HepG2 (cell line): Measurements from ENCODE around the gene ABI3. TPM values are rescaled to one million over a fixed set of nuclear protein-coding genes. Genes with fewer than 3 reads are reported as not detected.

Experiments used
- ATAC-seq: fragments of 200-7000 bp; cut with Tn5 transposase; 3 replicates; pipeline ENCODE4 v1.9.1; 2020; ENCODE audit warnings: mild to moderate bottlenecking, moderate library complexity
- BruUV-seq: library from RNA; stranded (reverse); fragments of 400-500 nt; replicated peaks from 2 replicates; lab custom pipeline; 2021; lab: Mats Ljungman, UMichigan
- CTCF ChIA-PET: fragments of 300-600 bp; formaldehyde crosslinking; extraction: SDS; loops from one replicate; lab custom pipeline; 2021; ENCODE audit warnings: low total read pairs, inconsistent platforms, low intra/inter-chr PET ratio; lab: Yijun Ruan, JAX
- POLR2A ChIA-PET: fragments of 350-600 bp; sonication (Branson Sonifier 250); formaldehyde crosslinking; loops from one replicate; lab custom pipeline; 2020; ENCODE audit warnings: antibody characterized with exemption, inconsistent platforms; lab: Yijun Ruan, JAX
- DNase-seq: peaks from one replicate; pipeline ENCODE4 v3.0.0-alpha.2; 2015; ENCODE audit warnings: low spot score
- FAIRE-seq: peaks from 3 replicates; lab custom pipeline; 2011; peaks lifted over from hg19 to GRCh38; lab: Jason Lieb, UNC
- H2AFZ ChIP-seq: one replicate; pipeline ENCODE4 v1.6.1; 2011; ENCODE audit warnings: low read length, inconsistent platforms
- H3K27ac ChIP-seq: fragments of 300-600 bp; 3 replicates; pipeline ENCODE4 v1.8.0; 2011; ENCODE audit warnings: mixed run types, mild to moderate bottlenecking, mixed read lengths, low read length, inconsistent platforms; ENCODE audit not compliant: insufficient read depth; ENCODE audit errors: extremely low read length
- H3K27me3 ChIP-seq, 2 experiments: fragments of 200-600 bp in 1 of 2; 2 replicates in 1 of 2; 3 replicates in 1 of 2; pipeline versions ENCODE4 v1.6.0 to v1.8.0; 2011; ENCODE audit warnings: low read length in 2 of 2, mild to moderate bottlenecking in 2 of 2, moderate library complexity in 2 of 2, inconsistent platforms in 1 of 2; ENCODE audit not compliant: insufficient read depth in 2 of 2, control insufficient read depth in 1 of 2
- H3K36me3 ChIP-seq, 2 experiments: fragments of 200-600 bp in 1 of 2; replicated peaks in 1 of 2; 2 replicates in 1 of 2; 3 replicates in 1 of 2; pipeline versions ENCODE4 v1.5.1 to v1.8.0; 2011; ENCODE audit warnings: low read length in 2 of 2, inconsistent platforms in 1 of 2; ENCODE audit not compliant: insufficient read depth in 2 of 2, control insufficient read depth in 1 of 2
- H3K4me1 ChIP-seq: 2 replicates; pipeline ENCODE4 v1.5.1; 2012; ENCODE audit warnings: low read length, inconsistent platforms; ENCODE audit not compliant: insufficient read depth
- H3K4me2 ChIP-seq: 2 replicates; pipeline ENCODE4 v1.6.0; 2011; ENCODE audit warnings: low read depth, low read length, inconsistent platforms
- H3K4me3 ChIP-seq, 3 experiments: fragments of 200-600 bp in 1 of 3; sonication (generic), shearing (Covaris generic) in 1 of 3; replicated peaks in 1 of 3; 2 replicates each; pipeline ENCODE4 v1.5.1; 2011 to 2016; ENCODE audit warnings: low read length in 3 of 3, inconsistent platforms in 2 of 3, low read depth in 2 of 3, mild to moderate bottlenecking in 2 of 3, control low read depth in 1 of 3, mixed read lengths in 1 of 3; ENCODE audit not compliant: insufficient read depth in 1 of 3
- H3K79me2 ChIP-seq: one replicate; pipeline ENCODE4 v1.6.1; 2011; ENCODE audit warnings: low read length, inconsistent platforms; ENCODE audit not compliant: insufficient read depth
- H3K9ac ChIP-seq: 2 replicates; pipeline ENCODE4 v1.6.0; 2011; ENCODE audit warnings: mild to moderate bottlenecking, low read depth, low read length, inconsistent platforms; ENCODE audit not compliant: insufficient read depth
- H3K9me3 ChIP-seq: 2 replicates; pipeline ENCODE4 v1.5.1; 2012; ENCODE audit warnings: mild to moderate bottlenecking, low read length
- H4K20me1 ChIP-seq: 2 replicates; pipeline ENCODE4 v1.6.0; 2011; ENCODE audit warnings: inconsistent platforms, mild to moderate bottlenecking, low read length, moderate library complexity; ENCODE audit not compliant: insufficient read depth
- CBX1 ChIP-seq: IDR thresholded peaks from one replicate; pipeline ENCODE4 v1.6.1; 2016; ENCODE audit warnings: antibody characterized with exemption, low read depth
- CREB1 ChIP-seq, 2 experiments: fragments of 450-650 bp in 1 of 2; IDR thresholded peaks; 2 replicates each; pipeline ENCODE4 v1.6.1; 2016 to 2017; ENCODE audit warnings: control low read depth in 1 of 2, mild to moderate bottlenecking in 1 of 2, missing compliant biosample characterization in 1 of 2, missing genetic modification characterization in 1 of 2
- ZBTB38 ChIP-seq: sonication (generic); formaldehyde crosslinking; IDR thresholded peaks from 2 replicates; pipeline ENCODE4 v1.5.1; 2020; ENCODE audit warnings: mild to moderate bottlenecking, missing genetic modification reagents
- WGBS: methylation state at CpG from one replicate; pipeline ENCODE4 v1.1.6; 2017; ENCODE audit warnings: low lambda C conversion rate; 5-methylcytosine and 5-hydroxymethylcytosine counted together
- in situ Hi-C: cut with HindIII; loops from 2 replicates; pipeline ENCODE4 v1.10.0; 2017; ENCODE audit warnings: low pct_unique_long_range_greater_than_20kb; ENCODE audit not compliant: extremely low pct_ligation_motif_present
- intact Hi-C: fragments of 100-400 bp; cut with micrococcal nuclease; formaldehyde crosslinking; loops from one replicate; pipeline ENCODE4 v1.10.0; 2022; ENCODE audit not compliant: unreplicated experiment
- polyA plus RNA-seq, 8 experiments: library from polyadenylated mRNA; depleted of rRNA in 3 of 8; stranded (reverse) in 7 of 8; unstranded in 1 of 8; fragments of >200 nt; fragmentation: Illumina TruSeq in 4 of 8; extraction: Trizol in 4 of 8; gene quantifications; 2 replicates each; pipeline versions ENCODE4 v1.2.1 to v1.2.3, GENCODE V29; 2011 to 2016; ENCODE audit warnings: low read depth in 4 of 8, missing spikeins in 1 of 8, mixed read lengths in 1 of 8; ENCODE audit not compliant: insufficient read depth in 1 of 8
- total RNA-seq, 5 experiments: library from RNA; depleted of rRNA; stranded (reverse); fragments of >200 nt; fragmentation: Illumina TruSeq; extraction: Trizol; gene quantifications; 2 replicates each; pipeline ENCODE4 v1.2.3, GENCODE V29; 2016; ENCODE audit warnings: low read depth in 1 of 5

The ABI3 gene
- total and polyA plus RNA-seq, 2 of the 13 experiments (the other 11 are each of a cell fraction or from before 2014, with no cell fraction given) = not detected

- BruUV-seq = no TSS peak
- TF ChIP-seq CBX1 = no peak
- TF ChIP-seq, all 625 proteins: peak for 0
Measured at GRCh38 chr17:49244839-49245238, 34.3 kb downstream of the ABI3 start.

GRCh38 chr17:49247944-49248343 lies 37.4 kb downstream of the ABI3 start:
- Histone ChIP-seq H3K36me3 (no peaks in the 10 kb centered on the region), H3K9ac (no peak overlapping the region), H3K27me3 (peaks cover 1 to 34% of the 10 kb centered on the region in 2 experiments; a peak in 4 of 5 replicates), H3K4me2 (no peak overlapping the region), H3K9me3 (no peaks in the 10 kb centered on the region), H3K27ac (no peak overlapping the region), H4K20me1 (no peaks in the 10 kb centered on the region), H3K4me1 (peaks cover 6% of the 10 kb centered on the region; the same call in 1 of the 2 replicates), H3K4me3 (no peak overlapping the region), H2AFZ (no peak overlapping the region), H3K79me2 (no peaks in the 10 kb centered on the region)
- no peak for TF ChIP-seq ZBTB38
- 0 out of 2 replicates have a peak, but pooled peaks have one; percentile 18 for TF ChIP-seq CREB1 (IDR thresholded peaks at IDR 0.05)
- no peak for TF ChIP-seq CREB1 (CRISPR knock-in tag; IDR thresholded peaks at IDR 0.05)
- FAIRE-seq (no peak), DNase-seq (no peak), ATAC-seq (no peak)
- ChIA-PET POLR2A (no interaction called here), CTCF (no interaction called here)
- WGBS = 73% methylated on average over 7 of the region's 7 CpGs
- intact Hi-C loops (no loop called here), in situ Hi-C loops (no loop called here)
- BruUV-seq = no TSS peak

More at GRCh38 chr17:49244839-49245238, 34.3 kb downstream of the ABI3 start:
- Histone ChIP-seq H2AFZ (no peak overlapping the region), H3K9ac (no peak overlapping the region), H3K4me3 (no peak overlapping the region), H3K9me3 (no peaks in the 10 kb centered on the region), H3K79me2 (no peaks in the 10 kb centered on the region), H3K4me1 (no peaks in the 10 kb centered on the region), H3K36me3 (no peaks in the 10 kb centered on the region), H3K27ac (no peak overlapping the region), H3K27me3 (peaks cover 1 to 26% of the 10 kb centered on the region in 2 experiments; a peak in 4 of 5 replicates), H3K4me2 (no peak overlapping the region), H4K20me1 (no peaks in the 10 kb centered on the region)
- POLR2A ChIA-PET = no interaction called here
- CTCF ChIA-PET = no interaction called here
- intact Hi-C loops = no loop called here
- 85% methylated on average over 3 of the region's 4 CpGs for WGBS
- in situ Hi-C loops = no loop called here
- FAIRE-seq = no peak
- ATAC-seq = peak; percentile 59
- DNase-seq = no peak
